GM10266 (cell line): Measurements from ENCODE around the gene BLVRA.
"Not testable (repeated sequence)": the region's sequence is repeated elsewhere in the genome, so short reads cannot be mapped to it uniquely, and the experiment has no call there.

Source experiments
- DNase-seq: peaks from one replicate; pipeline ENCODE4 v3.0.0; 2012; ENCODE audit errors: extremely low spot score
- TF ChIP-seq, protein P1 (sequence below): IDR thresholded peaks from 2 replicates; pipeline ENCODE4 v1.5.1; 2012; ENCODE audit warnings: mild to moderate bottlenecking, low read depth; ENCODE audit not compliant: control insufficient read depth, insufficient read depth; ENCODE audit errors: missing control alignments

Gene BLVRA

DNA sequence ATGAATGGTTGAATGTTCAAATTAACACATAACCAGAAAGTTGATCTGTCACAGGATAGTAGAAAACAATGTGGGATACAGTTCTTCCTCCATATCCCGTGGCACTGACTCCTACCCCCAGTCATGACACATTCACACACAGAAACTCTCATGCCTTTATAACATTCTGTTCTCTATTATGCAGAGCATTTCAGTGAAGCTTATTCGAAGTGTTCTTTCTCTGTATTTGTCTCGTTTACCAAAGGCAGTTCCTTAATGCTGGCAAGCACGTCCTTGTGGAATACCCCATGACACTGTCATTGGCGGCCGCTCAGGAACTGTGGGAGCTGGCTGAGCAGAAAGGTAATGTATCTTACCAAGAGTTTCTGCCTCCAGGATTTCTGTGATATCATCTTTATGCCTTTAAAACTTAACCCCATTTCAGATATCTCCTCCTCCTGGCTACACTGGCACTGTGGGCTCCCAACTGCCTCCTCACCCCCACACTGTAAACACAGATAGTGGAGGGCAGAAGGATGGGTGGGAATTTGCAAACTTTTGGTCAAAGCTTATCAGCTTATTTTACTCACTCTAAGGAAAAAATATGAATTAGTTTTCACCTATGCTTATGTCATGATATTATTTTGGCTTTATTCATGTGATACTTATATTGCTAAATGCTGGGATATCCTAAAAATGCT is 34.1 kb downstream of the BLVRA start:
- TF ChIP-seq, protein P1, sequence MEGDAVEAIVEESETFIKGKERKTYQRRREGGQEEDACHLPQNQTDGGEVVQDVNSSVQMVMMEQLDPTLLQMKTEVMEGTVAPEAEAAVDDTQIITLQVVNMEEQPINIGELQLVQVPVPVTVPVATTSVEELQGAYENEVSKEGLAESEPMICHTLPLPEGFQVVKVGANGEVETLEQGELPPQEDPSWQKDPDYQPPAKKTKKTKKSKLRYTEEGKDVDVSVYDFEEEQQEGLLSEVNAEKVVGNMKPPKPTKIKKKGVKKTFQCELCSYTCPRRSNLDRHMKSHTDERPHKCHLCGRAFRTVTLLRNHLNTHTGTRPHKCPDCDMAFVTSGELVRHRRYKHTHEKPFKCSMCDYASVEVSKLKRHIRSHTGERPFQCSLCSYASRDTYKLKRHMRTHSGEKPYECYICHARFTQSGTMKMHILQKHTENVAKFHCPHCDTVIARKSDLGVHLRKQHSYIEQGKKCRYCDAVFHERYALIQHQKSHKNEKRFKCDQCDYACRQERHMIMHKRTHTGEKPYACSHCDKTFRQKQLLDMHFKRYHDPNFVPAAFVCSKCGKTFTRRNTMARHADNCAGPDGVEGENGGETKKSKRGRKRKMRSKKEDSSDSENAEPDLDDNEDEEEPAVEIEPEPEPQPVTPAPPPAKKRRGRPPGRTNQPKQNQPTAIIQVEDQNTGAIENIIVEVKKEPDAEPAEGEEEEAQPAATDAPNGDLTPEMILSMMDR, result no peak
- no peak for DNase-seq

DNA sequence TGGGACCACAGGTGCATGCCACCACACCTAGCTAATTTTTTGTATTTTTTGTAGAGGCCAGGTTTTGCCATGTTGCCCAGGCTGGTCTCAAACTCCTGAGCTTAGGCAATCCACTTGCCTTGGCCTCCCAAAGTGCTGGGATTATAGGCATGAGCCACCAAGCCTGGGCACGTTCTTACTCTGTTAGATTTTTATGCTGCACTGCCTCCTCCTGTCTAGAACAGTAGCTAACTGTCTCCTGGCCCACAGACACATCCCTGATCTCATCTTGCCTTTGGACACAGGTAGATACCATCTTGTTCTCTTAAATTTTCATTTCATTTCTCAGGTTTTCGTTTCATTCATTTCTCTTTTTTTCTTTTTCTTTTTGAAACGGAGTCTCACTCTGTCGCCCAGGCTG is 41.1 kb downstream of the BLVRA start:
- TF ChIP-seq, protein P1, result peak; percentile 22
- no peak for DNase-seq

DNA sequence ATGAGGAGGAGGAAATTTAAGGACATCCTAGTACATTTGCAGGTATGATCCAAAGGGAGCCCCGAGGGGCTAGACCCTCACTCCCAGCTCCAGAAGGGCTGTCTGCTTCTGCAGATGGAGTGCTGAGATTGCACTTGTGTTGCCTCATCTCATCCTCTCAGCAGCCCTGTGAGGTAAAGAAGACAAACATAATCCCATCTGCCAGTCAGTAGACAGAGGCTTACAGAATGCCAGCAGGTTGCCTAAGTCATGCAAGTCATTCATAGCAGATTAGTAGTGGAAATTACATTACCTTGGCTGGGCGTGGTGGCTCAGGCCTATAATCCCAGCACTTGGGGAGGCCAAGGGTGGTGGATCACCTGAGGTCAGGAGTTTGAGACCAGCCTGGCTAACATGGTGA is 45.4 kb downstream of the BLVRA start:
- TF ChIP-seq, protein P1, result no peak

DNA sequence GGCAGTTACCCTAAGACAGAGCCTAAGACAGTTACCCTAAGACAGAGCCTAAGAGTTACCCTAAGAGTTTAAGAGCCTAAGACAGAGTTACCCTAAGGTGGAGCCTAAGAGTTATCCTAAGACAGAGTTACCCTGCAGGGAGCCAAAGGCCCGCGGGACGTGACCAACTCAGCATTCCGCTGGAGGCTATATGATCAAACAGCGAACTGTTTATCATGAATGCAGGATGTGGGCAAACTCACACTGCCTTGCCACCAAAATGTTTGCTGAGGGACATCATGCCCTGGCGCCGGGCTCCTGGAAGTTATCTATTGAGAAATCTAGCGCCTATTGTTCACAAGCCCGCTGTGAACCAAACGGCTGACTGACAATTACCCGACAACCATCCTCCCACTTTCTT is 49.9 kb downstream of the BLVRA start:
- TF ChIP-seq, protein P1, result no peak
- DNase-seq, result no peak

More for the DNA sequence above, 45.4 kb downstream of the BLVRA start:
- DNase-seq, result no peak

DNA sequence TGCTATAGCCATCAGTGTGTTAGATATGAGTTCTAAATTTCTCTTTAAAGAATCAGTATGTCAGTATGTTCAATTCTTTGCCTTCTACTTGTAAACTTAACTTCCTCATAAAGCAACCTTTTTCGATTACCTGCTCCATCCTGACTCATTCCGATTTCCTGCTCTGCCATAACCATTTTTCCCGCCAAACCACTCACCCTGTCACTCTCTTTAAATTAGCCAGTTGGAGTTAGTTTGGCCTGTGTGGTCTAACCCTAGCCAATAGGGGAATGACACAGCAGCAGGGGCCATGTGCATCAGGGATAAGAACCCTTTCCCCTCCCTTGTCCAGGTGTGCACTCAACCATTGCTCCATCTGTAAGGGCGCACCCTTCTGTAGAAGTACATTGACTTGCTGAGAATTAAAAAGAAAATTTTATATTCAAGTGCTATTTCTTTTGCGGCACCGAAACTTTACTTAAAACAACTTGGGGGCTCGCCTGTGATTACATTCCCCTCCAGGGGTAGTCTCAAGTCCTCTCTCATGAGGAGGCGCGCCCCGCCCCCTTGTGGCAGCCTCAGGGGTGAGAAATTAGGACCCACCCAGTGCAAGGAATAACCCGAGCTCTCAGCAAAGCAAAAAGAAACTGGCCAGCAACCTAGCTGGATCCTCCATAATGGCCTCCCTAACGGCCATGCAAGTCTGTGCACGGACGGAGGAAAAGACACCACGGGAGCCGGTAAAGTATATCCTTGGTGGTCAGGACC is 51.9 kb downstream of the BLVRA start:
- TF ChIP-seq, protein P1, result peak; percentile 48
- peak; percentile 12 for DNase-seq

DNA sequence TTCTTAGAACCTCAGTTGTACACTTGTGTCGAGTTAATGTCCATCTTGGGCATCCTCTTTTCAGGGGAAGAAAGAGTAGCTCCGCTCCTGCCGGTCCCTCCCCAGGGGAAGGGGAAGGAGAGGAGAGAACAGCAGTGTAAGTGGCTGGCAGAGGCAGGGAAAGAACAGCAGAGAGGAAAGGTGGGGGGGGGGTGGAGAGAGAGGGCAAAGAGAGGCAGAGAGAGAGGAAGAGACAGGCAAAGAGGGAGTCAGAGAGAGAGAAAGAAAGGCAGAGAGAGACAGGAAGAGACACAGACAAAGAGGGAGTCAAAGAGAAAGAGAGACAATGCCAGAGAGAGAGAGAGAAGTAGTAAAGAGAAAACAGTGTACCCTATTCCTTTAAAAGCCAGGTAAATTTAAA is 56.9 kb downstream of the BLVRA start:
- DNase-seq, result no peak
- TF ChIP-seq, protein P1, result no peak

DNA sequence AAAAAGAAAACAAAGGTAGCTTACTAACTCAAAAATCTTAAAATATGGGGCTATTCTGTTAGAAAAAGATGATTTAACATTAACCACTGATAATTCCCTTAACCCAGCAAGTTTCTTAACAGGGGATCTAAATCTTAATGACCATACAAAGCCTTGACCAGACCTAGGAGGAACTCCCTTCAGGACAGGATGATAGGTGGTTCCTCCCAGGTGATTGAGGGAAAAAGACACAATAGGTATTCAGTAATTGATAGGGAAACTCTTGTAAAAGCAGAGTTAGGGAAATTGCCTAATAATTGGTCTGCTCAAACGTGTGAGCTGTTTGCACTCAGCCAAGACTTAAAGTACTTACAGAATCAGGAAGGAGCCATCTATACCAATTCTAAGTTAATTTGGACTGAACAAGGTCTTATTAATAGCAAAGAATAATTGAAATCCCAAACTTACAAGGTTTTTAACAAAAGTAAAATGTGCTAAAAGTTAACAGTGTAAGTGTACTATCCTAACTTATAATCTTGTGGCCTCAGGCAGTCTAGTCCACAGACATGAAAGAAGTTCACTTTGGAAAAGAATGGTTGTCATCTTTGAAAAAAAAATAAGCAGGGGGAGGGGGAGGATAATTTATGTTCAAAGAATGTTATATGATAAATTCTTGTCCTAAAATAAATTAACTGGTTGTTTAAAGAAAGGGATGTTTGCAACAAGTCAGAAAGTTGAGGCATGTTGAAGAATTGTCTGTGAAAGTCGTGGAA is 57.7 kb downstream of the BLVRA start:
- DNase-seq, result not testable (repeated sequence)

DNA sequence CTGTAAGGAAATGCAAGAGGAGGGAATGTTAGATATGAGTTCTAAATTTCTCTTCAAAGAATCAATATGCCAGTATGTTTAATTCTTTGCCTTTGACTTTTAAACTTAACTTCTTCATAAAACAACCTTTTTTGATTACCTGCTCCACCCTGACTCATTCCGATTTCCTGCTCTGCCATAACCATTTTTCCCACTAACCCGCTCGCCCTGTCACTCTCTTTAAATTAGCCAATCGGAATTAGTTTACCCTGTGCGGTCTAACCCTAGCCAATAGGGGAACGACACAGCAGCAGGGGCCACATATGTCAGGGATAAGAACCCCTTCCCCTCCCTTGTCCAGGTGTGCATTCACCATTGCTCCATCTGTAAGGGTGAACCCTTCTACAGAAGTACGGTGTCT is 64.9 kb downstream of the BLVRA start:
- not testable (repeated sequence) for DNase-seq
